ENCODE measurements around the gene MARF1.

GRCh38 chr16:15650698-15651171, 7.8 kb upstream of the MARF1 start:
- TF ChIP-seq CTCF (IDR thresholded peaks at IDR 0.05) (no peak), POLR2A (IDR thresholded peaks at IDR 0.05) (no peak)
